ENCODE measurements around the gene GNG2. TPM values are rescaled to one million over a fixed set of nuclear protein-coding genes. Genes with fewer than 3 reads are reported as not detected.

GNG2 gene
- total RNA-seq, 1 experiment from 2014 or later, result 7.0 TPM

DNA sequence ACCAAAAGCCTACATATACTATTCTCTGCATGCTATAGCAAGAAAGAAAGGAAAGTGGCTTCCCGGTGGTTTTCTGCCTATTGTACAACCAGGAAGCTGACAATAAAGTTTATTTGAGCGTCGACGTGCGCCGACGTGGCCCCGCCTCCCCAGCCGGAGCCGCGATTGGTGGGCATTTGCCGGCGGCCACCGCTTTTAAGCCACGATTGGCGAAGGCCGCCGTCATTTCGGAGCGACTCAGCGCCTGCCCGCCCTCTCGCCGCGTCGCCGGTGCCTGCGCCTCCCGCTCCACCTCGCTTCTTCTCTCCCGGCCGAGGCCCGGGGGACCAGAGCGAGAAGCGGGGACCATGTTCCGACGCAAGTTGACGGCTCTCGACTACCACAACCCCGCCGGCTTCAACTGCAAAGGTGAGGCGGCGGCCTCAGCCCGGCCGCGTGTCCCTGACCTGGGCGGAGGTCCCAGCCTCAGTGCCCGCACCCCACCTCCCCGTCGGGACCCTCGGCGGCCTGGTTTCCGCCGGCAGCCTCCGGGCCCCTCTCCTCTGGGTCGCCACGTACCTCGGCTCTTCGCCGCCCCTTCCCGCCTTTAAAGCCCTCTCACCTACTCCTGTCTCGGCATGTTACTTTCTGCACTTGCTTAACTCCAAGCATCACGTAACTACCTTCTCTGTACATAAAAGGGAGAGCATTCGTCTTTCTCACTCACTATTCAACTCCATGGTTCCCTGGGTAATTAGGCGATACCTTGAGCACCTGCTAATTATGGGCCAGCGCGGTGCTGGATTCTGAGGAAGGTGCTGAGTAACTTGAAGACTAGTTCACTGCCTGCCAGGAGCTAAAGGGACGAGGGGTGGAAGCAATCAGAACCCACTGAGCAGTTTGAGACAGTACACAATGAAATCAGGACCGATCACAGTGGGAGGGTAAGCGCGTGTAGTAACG lies 129.2 kb downstream of the GNG2 start, which contains the start of gene RTRAF:
Gene RTRAF, plus strand, starts transcription at position 254 of the 942 bp plus-strand sequence. Its CDS starts 94 bp downstream, at position 348.
- no peak within 1 kb of the TSS for H4K91ac ChIP-seq (ENCODE audit: insufficient read length, low read depth, low read length)
- H2AFZ ChIP-seq (ENCODE audit: low read length), result no peak within 1 kb of the TSS
- H3K4me2 ChIP-seq (ENCODE audit: insufficient read depth, insufficient read length, low read length), result peak within 1 kb of the TSS; percentile 98
- H3K36me3 Mint-ChIP-seq (ENCODE audit: insufficient read depth in 1 of 3, low read depth in 3 of 3), result peaks cover 17 to 32% (median 29%) of the 10 kb centered on the region in 3 experiments; a peak in 6 of 7 replicates
- peak within 1 kb of the TSS; percentile 97 for H3K14ac ChIP-seq (ENCODE audit: insufficient read depth, low read length)
- peaks cover 5 to 10% of the 10 kb centered on the region in 2 experiments for H3K4me1 Mint-ChIP-seq
- no peak within 1 kb of the TSS for H3T11ph ChIP-seq (ENCODE audit: low read length)
- peaks cover 5% of the 10 kb centered on the region for H3K23me2 ChIP-seq (ENCODE audit: insufficient read length, low read depth, low read length, poor library complexity, severe bottlenecking)
- peak within 1 kb of the TSS; percentile 87 to 98 for H3K4me3 Mint-ChIP-seq
- H3K18ac ChIP-seq (ENCODE audit: insufficient read length, low read depth, low read length), result peak within 1 kb of the TSS; percentile 96
- DNase-seq, result peak; percentile 92
- H3K27me3 Mint-ChIP-seq (ENCODE audit: low read depth), result peaks cover 4% of the 10 kb centered on the region; the same call in 1 of the 2 replicates
- peak within 1 kb of the TSS; percentile 98 for H3K9ac ChIP-seq (ENCODE audit: extremely low read depth, insufficient read length, low read length)
- H3K9me3 ChIP-seq (ENCODE audit: control insufficient read depth, low read depth, low read length), result no peaks in the 10 kb centered on the region
- H4K8ac ChIP-seq (replicated peaks; ENCODE audit: insufficient read length, low read depth, low read length), result peak within 1 kb of the TSS; percentile 8
- no peaks in the 10 kb centered on the region for H3K9me3 Mint-ChIP-seq
- WGBS (ENCODE audit: extremely low coverage, insufficient read length, low lambda C conversion rate), result no CpG with 5 or more reads among the region's 72 CpGs
- TF ChIP-seq, protein P1, sequence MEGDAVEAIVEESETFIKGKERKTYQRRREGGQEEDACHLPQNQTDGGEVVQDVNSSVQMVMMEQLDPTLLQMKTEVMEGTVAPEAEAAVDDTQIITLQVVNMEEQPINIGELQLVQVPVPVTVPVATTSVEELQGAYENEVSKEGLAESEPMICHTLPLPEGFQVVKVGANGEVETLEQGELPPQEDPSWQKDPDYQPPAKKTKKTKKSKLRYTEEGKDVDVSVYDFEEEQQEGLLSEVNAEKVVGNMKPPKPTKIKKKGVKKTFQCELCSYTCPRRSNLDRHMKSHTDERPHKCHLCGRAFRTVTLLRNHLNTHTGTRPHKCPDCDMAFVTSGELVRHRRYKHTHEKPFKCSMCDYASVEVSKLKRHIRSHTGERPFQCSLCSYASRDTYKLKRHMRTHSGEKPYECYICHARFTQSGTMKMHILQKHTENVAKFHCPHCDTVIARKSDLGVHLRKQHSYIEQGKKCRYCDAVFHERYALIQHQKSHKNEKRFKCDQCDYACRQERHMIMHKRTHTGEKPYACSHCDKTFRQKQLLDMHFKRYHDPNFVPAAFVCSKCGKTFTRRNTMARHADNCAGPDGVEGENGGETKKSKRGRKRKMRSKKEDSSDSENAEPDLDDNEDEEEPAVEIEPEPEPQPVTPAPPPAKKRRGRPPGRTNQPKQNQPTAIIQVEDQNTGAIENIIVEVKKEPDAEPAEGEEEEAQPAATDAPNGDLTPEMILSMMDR (conservative IDR thresholded peaks at IDR 0.05), result no peak
- H2AK5ac ChIP-seq (ENCODE audit: insufficient read length, low read length), result no peak within 1 kb of the TSS
- no peaks in the 10 kb centered on the region for H3K4me1 ChIP-seq (ENCODE audit: insufficient read depth, low read length)
- H4K5ac ChIP-seq (ENCODE audit: insufficient read length, low read depth, low read length), result peak within 1 kb of the TSS; percentile 90
- H2BK20ac ChIP-seq (ENCODE audit: low read depth, low read length, poor library complexity, severe bottlenecking), result no peak within 1 kb of the TSS
- H2BK15ac ChIP-seq (ENCODE audit: low read depth, low read length), result no peak within 1 kb of the TSS
- no peaks in the 10 kb centered on the region for H3K27me3 ChIP-seq (ENCODE audit: insufficient read depth, low read length)
- H3K27ac Mint-ChIP-seq, result peak within 1 kb of the TSS; percentile 93 to 97 (median 95)
- H3K79me2 ChIP-seq (ENCODE audit: insufficient read depth, low read length), result peaks cover 8% of the 10 kb centered on the region; the same call in 1 of the 2 replicates
- H2BK5ac ChIP-seq (ENCODE audit: insufficient read length, low read length), result no peak within 1 kb of the TSS
- H3K56ac ChIP-seq (ENCODE audit: insufficient read length, low read depth, low read length), result no peak within 1 kb of the TSS
- no peaks in the 10 kb centered on the region for H4K20me1 ChIP-seq (ENCODE audit: control insufficient read depth, insufficient read depth, insufficient read length)
- no peak within 1 kb of the TSS for H2BK120ac ChIP-seq (ENCODE audit: low read depth, low read length, poor library complexity, severe bottlenecking)
- peak within 1 kb of the TSS; percentile 9; the same call in 1 of the 2 replicates for H3K4ac ChIP-seq (ENCODE audit: low read depth, low read length)
- H3K27ac ChIP-seq (ENCODE audit: insufficient read length, low read depth, low read length), result peak within 1 kb of the TSS; percentile 14
- no peak within 1 kb of the TSS for H3K23ac ChIP-seq (ENCODE audit: insufficient read length, low read depth, low read length)
- H2BK12ac ChIP-seq (ENCODE audit: insufficient read length, low read depth, low read length), result no peak within 1 kb of the TSS
- no peaks in the 10 kb centered on the region for H3K79me1 ChIP-seq (ENCODE audit: insufficient read depth, low read depth, low read length, poor library complexity, severe bottlenecking)
